DMS79 (cell line): ENCODE measurements around the gene PYGO2.
"Not testable (repeated sequence)": the region's sequence is repeated elsewhere in the genome, so short reads cannot be mapped to it uniquely, and the experiment has no call there.

Experiments used
- DNase-seq: peaks from one replicate; lab custom pipeline; 2025; lab: John Stamatoyannopoulos, UW

The PYGO2 gene

GRCh38 chr1:154982341-154982740 lies 20.8 kb upstream of the PYGO2 start:
- DNase-seq, result no peak

GRCh38 chr1:154978360-154978759 lies 16.8 kb upstream of the PYGO2 start:
- DNase-seq, result no peak

DNA sequence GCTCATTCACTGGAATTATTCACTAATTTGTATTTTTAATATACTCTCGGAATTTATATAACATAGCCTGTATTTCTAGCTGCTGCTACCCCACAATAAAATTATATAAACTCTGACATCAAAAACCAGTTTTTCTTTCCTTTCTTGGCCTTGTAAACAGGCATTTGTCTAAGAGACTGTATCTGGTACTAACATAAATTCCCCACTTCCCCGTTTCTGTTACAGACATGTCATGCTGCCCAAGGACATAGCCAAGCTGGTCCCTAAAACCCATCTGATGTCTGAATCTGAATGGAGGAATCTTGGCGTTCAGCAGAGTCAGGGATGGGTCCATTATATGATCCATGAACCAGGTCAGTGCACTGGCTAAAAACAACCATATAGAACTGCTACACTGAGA lies 16.2 kb upstream of the PYGO2 start:
- not testable (repeated sequence) for DNase-seq

DNA sequence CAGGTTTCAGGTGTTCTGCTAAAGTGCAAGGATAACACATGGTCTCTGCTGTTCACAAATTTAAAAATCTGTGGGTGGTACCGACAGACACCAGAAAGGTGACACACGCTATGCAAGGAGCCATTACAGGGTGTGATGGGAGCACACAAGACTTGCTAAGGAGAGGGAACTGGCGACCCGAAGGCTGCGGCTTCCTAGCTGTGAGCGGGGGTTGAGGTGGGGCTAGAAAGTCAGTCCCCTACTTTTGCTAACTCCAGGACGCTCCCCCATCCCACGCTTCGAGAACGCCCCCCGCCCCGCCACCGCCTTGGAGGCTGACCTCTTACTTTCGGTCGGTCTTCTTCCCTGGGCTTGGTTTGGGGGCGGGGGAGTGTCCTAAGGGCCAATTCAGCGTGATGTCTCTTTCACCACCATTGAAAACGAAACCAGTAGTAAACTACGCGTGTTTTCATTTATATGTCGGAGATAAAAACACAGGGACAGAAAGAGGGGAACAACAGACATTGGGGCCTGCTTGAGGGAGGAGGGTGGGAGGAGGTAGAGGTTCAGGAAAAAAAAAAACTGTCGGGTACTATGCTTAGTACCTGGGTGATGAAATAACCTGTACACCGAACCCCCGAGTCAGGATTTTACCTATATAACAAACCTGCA lies 14.0 kb upstream of the PYGO2 start:
- peak; percentile 33 for DNase-seq

DNA sequence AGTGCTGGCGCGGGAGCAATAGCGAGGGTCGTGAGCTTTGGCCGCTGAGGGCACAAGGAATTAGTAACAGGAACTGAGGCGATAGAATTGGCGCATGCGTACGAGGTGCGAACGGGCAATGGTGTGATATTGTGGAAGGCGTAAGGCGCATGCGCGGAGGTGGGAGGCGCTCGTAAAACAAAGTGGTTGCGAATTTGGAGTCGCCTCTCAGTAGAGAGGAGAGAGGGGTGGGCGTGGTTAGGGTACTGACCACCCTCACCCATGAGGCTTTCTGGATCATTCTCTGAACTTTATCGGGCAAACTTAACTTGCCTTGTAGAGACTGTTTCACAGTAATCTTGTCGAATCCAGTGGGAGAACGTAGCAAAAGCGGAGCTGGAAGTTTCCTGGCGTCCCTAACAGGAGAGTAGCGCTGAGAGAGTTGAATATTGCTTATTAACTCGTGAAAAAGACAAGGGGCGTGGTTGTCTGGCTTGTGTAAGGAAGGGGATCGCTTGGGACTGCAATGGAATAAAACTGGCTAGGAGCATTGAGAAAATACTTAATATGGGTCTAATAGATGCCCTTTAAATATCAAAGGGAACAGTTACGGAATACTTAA lies 13.3 kb upstream of the PYGO2 start:
- peak; percentile 91 for DNase-seq

- peak; percentile 100 for DNase-seq
Measured at GRCh38 chr1:154974102-154974807, 12.7 kb upstream of the PYGO2 start, which contains the start of gene CKS1B. TSS of gene CKS1B (plus strand) at chr1:154974681. CDS start at chr1:154974746, 65 bp downstream.

GRCh38 chr1:154973344-154974101 lies 11.9 kb upstream of the PYGO2 start:
- DNase-seq, result peak; percentile 79

- no peak for DNase-seq
Measured at GRCh38 chr1:154972517-154973343, 11.1 kb upstream of the PYGO2 start.

DNA sequence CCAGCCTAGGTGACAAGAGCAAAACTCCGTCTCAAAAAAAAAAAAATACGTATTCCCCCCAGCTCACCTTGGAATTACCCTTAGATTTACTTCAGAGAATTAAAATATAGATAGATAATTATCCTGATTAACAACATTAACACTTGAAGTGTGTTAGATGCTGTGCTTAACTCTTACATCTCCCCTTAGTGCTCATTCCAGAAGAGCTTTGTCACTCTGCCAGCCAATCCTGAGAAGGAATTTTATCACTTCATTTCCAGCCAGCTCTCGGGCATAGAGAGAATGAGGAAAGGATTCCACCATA lies 10.6 kb upstream of the PYGO2 start:
- no peak for DNase-seq

DNA sequence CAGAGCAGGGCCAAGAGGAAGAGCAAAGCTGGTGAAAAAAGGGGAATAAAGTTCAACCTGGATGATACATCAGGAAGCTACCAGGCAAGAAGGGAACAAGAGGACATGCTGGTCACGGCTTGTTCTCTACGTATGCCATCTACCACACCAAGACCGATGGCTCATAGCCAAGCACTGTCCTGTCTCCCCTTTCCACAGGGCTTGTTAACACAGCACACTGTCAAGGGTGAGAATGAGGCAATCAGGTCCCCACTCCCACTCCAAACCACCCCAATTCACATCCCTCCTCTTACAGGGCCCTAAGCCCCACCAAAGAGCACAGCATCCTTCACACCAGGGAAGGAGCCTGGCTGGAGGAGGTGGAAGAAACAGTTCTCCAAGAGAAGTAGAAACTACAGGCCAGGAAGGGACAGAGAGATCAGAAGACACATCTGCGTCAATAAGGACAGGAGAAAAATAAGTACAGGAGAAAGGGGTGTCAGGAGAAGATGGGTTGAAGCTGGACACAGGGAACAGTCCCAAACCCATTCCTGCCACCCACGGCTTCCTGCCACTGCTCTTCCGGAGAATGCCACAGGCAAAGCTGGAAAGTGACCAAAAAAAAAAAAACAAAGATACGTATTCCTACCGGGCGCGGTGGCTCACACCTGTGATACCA lies 9.9 kb upstream of the PYGO2 start:
- no peak for DNase-seq

- no peak for DNase-seq
Measured at GRCh38 chr1:154970631-154971340, 9.2 kb upstream of the PYGO2 start, which contains the start of gene SHC1. TSS of gene SHC1 (minus strand) at chr1:154970747. CDS start at chr1:154970526, 221 bp downstream.

- DNase-seq, result no peak
Measured at GRCh38 chr1:154969860-154970452, 8.4 kb upstream of the PYGO2 start.

DNA sequence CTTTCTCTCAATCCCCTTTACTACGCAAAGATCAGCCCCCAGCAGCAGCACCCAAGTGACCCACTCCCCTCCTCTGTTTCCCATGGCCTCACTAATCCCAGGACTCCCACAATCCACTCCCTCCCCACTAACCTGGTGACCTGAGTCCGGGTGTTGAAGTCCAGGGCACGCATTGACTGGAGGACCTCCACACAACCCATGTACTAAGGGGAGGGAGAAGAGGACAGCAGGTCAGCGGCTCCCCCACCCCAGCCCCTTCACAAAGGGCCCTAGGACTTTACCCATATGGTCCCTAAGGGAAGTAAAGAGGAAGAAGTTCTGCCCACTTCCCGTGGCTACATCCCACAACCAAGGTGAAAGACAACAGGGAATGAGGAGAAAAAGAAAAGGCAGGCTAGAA lies 7.7 kb upstream of the PYGO2 start:
- no peak for DNase-seq

DNA sequence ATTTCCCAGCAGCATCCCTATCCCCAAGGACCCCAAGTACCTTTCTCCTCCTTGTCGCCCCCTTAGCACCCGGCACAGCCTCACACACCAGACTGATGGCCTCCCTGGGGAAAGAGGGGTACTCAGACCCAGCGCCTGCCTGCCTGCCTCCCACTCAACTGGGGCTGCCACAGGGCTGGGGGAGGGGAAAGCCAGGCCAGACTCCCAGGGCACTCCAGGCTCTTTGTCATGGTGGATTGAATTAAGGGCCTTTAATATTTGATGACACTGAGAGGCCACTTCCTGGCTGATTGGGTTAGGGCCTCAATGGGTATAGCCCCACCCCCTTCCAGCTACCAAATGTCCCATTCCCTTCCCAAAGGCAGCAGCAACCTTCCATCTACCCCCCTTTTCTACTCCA lies 7.1 kb upstream of the PYGO2 start:
- DNase-seq, result no peak

DNA sequence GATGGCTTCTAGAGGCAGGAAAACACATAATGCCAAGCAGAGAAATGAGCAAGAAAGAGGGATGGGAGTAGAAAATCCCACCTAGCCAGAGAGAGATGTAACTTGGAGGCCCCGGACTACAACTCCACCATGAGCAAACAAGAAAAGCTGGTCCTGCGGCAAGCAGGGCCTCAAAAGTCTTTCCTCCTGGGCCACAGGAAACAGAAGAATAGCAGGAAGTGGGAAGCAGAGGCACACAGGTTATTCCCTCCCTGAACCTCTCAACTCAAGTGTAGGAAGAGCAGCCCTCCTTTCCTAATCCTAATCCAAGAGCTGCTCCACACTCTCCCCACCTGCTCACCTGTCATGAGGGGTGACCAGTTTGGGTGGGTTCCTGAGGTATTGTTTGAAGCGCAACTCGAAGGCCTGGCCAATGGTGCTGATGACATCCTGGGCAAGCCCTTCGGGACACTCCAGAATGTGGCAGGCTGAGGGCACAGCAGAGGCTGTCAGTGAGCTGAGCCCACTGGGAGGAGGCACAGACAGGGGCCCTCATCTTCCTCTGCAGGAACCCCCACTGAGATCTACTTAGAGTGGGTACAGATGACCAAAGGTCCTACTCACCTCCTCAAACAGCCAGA lies 5.9 kb upstream of the PYGO2 start:
- no peak for DNase-seq

- DNase-seq, result no peak
Measured at GRCh38 chr1:154966111-154966510, 4.5 kb upstream of the PYGO2 start.

DNA sequence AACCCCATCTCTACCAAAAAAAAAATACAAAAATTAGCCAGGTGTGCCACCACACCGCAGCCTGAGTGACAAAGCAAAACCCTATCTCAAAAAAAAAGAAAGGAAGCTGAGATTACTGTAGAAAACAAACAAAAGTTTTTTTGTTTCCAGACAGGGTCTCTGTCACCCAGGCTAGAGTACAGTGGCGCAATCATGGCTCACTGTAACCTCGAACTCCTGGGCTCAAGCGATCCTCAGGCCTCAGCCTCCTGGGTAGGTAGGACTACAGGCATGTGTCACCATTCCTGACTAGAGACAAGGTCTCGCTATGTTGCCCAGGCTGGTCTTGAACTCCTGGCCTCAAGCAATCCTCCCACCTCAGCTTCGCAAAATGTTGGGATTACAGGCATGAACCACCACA lies 2.8 kb upstream of the PYGO2 start:
- DNase-seq, result no peak

GRCh38 chr1:154963643-154964042 lies 2.1 kb upstream of the PYGO2 start:
- no peak for DNase-seq

DNA sequence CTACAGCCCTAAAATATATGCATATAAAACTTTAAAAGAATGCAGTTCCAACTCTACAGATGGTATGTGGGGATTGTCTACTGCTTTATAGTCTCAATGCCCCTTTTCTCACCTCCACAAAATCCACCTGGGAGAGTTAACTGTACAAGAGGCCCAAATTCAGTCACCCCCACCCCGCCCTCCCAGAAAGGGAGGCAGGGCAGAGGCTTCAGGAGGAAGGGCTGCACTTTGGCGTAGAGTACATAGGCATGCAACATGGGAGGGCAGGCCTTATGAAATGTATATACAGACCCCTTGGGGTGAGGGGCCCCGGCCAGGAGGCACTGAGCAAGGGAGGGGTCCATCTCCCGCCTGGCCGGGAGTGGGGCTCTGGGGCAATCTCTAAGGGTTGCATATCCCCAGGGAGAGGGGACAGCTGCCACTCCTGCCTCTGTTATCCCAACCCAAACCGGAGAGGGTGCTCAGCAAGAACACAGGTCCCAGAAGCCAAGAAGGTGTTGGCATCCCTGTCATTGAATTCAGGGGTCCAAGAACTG lies 1.3 kb upstream of the PYGO2 start:
- DNase-seq, result no peak
